Islet precursor cell (in vitro differentiated cells): ENCODE measurements around the gene SIGLEC1.

Experiments used
- DNase-seq: peaks from one replicate; pipeline ENCODE4 v3.0.0-alpha.2; 2018

SIGLEC1 gene

GRCh38 chr20:3698591-3699001, 13.8 kb downstream of the SIGLEC1 start:
- DNase-seq, result peak; percentile 50

GRCh38 chr20:3697588-3698305, 14.7 kb downstream of the SIGLEC1 start:
- DNase-seq, result peak; percentile 93

- peak; percentile 52 for DNase-seq
These were observed 15.4 kb downstream of the SIGLEC1 start for GRCh38 chr20:3696745-3697587.

GRCh38 chr20:3696200-3696599, 16.2 kb downstream of the SIGLEC1 start:
- DNase-seq, result no peak

GRCh38 chr20:3694864-3695263, 17.5 kb downstream of the SIGLEC1 start:
- DNase-seq, result no peak

GRCh38 chr20:3693376-3693775, 19.0 kb downstream of the SIGLEC1 start:
- DNase-seq, result no peak

- DNase-seq, result no peak
These were observed 19.6 kb downstream of the SIGLEC1 start for GRCh38 chr20:3692706-3693294.

- DNase-seq, result no peak
These were observed 20.5 kb downstream of the SIGLEC1 start for GRCh38 chr20:3691897-3692296.

- no peak for DNase-seq
These were observed 21.1 kb downstream of the SIGLEC1 start for GRCh38 chr20:3691306-3691705.

- no peak for DNase-seq
These were observed 22.0 kb downstream of the SIGLEC1 start for GRCh38 chr20:3690413-3690812.

- no peak for DNase-seq
These were observed 22.4 kb downstream of the SIGLEC1 start for GRCh38 chr20:3689978-3690377.

GRCh38 chr20:3687655-3688054, 24.7 kb downstream of the SIGLEC1 start:
- DNase-seq, result no peak

- DNase-seq, result no peak
These were observed 25.5 kb downstream of the SIGLEC1 start for GRCh38 chr20:3686867-3687321.

GRCh38 chr20:3686421-3686820, 26.0 kb downstream of the SIGLEC1 start:
- DNase-seq, result no peak

- DNase-seq, result no peak
These were observed 27.1 kb downstream of the SIGLEC1 start for GRCh38 chr20:3685341-3685740.

GRCh38 chr20:3681931-3682781, 30.2 kb downstream of the SIGLEC1 start, which contains the start of gene ADAM33:
TSS of gene ADAM33 (minus strand) at chr20:3682010. CDS start at chr20:3682004, 6 bp downstream.
- DNase-seq, result no peak

GRCh38 chr20:3681352-3681930, 31.0 kb downstream of the SIGLEC1 start:
- DNase-seq, result no peak

- DNase-seq, result no peak
These were observed 31.6 kb downstream of the SIGLEC1 start for GRCh38 chr20:3680701-3681351.

- DNase-seq, result peak; percentile 94
These were observed 32.4 kb downstream of the SIGLEC1 start for GRCh38 chr20:3679749-3680700.
